Activated CD4-positive, alpha-beta T cell treated with anti-CD3 and anti-CD28 coated beads, Interleukin-10, Interleukin-2, amounts not matched to agents 100 ng/mL and 50 ng/mL, durations not matched to agents 16 hours and 8 hours (primary cell): ENCODE measurements around the gene CPNE7.

Experiments
- DNase-seq: peaks from one replicate; pipeline ENCODE4 v3.0.0-alpha.2; 2020

CPNE7 gene

DNA sequence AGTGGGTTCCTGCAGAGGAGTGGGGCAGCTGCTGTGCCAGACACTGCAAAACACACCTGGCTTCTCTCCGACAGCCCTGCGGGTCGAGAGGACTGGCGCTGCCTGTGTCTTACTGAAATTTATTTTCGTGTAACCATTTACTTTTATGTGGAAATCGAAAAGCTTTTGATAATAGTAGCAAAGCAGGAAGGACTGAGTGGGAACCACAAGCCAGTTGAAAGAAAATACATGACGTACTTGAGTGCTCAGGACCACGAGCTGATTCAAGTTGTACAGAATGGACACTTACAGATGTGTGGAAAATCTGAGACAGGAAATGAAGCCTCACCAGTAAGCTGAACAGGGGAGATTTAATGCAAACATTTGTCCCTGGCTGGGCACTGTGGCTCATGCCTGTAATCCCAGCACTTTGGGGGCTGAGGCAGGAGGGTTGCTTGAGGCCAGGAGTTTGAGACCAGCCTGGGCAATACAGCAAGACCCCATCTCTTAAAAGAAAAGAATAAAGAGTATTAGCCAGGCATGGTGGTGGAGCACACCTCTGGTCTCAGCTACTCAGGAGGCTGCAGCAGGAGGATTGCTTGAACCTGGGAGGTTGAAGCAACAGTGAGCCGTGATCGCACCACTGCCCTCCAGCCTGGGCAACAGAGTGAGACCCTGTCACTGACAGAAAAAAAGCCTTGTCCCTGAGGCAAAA is 26.4 kb upstream of the CPNE7 start:
- DNase-seq, result no peak

DNA sequence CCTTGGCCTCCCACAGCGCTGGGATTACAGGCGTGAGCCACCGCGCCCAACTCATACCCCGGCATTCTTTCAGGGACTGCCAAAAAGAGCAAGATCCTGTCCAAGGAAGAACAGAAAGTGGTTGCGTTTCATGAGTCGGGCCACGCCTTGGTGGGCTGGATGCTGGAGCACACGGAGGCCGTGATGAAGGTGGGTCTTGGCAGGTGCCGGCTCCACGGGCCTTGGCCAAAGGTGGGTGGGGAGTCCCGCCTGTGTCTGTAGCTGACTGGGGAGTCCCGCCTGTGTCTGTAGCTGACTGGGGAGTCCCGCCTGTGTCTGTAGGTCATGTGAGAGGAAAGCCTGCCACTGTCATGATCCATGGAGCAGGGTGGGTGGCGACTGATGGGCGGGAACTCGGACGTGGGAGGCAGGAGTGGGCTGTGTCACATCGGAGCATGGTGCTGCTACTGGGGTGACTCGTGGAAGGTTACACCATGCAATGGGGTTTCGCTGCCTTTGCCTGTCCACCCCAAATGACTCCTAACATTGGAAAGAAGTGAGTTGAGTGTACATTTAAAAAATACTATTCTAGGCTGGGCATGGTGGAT is 25.0 kb upstream of the CPNE7 start:
- DNase-seq, result no peak

DNA sequence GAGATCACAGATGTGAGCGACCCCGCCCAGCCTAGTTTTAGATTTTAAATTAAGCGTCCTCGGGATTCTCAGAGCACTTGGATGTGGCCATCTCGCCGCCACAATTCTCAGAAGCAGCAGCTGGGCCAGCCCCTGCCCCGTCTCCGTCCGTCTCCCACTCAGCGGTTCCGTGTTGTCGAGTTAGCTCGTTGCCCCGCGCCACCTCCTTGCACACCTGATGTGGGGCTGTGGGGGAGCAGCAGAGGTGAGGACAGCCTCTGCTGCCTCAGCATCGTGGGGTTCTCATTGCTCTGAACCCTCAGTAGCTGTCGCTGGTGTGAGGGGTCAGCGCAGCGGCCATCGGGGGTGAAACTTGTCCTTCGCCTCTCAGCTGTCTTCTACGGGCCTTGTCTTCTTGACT is 23.2 kb upstream of the CPNE7 start:
- no peak for DNase-seq

DNA sequence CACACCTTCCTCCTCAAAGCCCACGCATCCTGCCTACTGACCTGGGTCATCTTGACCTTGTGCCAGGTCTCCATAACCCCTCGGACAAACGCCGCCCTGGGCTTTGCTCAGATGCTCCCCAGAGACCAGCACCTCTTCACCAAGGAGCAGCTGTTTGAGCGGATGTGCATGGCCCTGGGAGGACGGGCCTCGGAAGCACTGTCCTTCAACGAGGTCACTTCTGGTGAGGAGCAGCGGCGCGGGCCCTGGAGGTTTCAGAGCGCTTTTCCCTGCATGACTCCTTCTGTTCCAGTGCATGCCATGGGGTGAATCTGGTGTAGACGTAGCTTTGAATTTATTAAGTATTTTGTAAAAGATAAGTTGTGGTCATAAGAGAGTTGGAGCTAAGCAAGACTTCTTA is 22.6 kb upstream of the CPNE7 start:
- DNase-seq, result no peak

DNA sequence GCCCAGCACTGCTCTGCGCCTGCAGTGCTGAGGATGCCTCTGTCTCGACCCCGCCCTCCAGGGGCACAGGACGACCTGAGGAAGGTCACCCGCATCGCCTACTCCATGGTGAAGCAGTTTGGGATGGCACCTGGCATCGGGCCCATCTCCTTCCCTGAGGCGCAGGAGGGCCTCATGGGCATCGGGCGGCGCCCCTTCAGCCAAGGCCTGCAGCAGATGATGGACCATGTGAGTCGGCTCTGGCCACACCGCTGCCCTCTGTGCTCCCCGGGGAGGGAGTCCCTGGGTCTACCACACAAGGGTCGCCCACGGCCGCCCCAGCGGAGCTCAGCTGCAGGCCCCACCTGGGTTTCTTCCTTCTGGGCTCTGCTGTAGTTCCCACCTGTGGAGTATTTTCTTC is 21.8 kb upstream of the CPNE7 start:
- no peak for DNase-seq

DNA sequence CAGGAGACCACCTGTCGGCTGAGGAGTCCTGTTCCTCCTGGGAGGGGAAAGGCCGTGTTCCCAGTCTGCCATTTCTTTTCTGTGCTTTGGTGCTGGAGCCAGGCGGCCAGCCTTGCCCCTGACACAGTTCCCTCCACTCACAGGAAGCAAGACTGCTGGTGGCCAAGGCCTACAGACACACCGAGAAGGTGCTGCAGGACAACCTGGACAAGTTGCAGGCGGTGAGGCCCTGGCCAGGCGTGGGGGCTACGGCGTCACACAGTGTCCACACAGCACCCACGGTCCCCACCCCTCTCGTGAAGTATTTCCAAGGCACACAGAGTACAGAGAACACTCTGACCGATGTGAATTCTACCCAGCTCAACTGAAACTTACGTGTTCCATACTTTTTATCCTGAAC is 21.2 kb upstream of the CPNE7 start:
- DNase-seq, result no peak

DNA sequence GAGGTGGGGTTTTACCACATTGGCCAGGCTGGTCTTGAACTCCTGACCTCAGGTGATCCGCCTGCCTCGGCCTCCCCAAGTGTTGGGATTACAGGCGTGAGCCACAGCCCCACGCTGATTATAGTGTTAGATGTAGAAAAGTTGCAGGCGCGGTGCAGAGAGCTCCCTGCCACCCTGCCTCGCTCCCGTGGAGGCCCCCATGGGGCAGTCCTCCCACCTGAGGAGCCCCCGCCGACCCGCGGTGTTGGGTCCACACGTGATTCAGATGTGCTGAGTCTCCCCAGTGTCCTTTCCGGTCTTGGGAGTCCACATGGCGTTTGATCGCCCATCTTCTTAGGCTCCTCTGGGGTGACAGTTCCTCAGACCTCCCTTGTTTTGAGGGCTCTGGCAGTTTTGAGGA is 20.3 kb upstream of the CPNE7 start:
- DNase-seq, result no peak

DNA sequence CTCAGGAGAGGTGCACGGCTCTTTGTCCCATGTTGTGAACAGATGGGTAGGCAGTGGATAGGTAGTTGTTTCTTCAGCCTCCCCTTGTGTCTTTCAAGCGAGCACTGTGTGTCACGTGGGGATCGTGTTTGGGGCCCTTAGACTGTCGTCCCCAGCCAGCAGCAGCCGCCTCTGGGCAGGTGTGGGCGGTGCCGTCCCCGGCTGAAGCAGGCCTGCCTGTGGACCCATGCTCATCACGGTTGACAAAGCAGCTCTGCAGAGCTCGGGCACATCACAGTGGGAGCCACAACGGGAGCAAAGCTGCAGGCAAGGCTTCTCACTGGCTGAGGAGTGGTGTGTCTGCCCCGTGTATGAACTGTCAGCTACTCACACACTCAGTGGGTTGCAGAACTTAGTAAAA is 19.8 kb upstream of the CPNE7 start:
- DNase-seq, result no peak

DNA sequence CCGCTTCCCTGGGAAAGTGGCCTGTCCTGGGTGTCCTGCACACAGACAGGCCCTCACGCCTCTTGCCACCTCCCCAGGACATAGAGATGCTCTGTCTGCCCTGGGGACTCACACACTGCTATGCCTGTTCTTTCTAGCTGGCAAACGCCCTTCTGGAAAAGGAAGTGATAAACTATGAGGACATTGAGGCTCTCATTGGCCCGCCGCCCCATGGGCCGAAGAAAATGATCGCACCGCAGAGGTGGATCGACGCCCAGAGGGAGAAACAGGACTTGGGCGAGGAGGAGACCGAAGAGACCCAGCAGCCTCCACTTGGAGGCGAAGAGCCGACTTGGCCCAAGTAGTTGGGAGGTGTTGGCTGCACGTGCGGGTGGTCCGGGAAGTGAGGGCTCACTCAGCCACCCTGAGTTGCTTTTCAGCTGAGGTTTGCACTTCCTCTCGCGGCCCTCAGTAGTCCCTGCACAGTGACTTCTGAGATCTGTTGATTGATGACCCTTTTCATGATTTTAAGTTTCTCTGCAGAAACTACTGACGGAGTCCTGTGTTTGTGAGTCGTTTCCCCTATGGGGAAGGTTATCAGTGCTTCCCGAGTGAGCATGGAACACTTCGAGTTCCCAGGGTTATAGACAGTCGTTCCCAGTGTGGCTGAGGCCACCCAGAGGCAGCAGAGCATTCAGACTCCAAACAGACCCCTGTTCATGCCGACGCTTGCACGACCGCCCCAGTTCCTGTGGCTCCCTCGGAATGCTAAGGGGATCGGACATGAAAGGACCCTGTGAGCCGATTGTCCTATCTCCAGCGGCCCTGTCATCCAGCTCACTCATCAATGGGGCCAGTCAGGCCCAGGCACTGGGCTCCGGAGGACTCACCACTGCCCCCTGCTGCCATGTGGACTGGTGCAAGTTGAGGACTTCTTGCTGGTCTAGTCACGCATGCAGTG is 18.5 kb upstream of the CPNE7 start:
- peak; percentile 87 for DNase-seq

DNA sequence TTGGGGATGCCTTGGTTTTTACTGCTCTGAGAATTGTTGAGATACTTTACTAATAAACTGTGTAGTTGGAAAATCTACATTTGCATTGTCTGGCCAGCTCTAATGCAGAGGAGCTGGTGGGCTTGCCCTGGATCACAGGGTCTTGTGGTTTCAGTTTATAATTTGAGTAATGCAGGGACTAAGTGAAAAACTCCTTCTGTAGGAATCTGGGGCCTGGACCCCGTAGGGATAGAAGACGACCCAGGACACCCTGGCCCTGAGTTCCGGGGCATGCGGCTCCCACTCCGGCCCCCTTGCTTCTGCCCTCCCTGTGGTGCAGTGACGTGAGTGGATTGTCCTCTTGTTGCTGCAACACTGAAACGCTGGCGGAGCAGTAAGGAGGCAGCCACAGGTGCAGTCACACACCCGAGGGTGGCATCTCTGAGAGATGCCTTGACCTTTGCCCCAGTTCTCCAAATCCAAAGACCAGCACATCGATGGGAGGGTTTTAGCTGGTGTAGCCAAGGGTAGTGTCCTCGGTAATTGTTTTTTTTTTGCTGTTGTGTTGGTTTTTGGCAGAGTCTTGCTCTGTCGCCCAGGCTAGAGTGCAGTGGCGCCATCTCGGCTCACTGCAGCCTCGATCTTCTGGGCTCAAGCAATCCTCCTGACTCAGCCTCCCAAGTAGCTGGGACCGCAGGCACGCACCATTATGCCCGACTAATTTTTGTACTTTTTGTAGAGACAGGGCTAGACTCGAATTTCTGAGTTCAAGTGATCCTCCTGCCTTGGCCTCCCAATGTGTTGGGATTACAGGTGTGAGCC is 17.7 kb upstream of the CPNE7 start:
- no peak for DNase-seq

DNA sequence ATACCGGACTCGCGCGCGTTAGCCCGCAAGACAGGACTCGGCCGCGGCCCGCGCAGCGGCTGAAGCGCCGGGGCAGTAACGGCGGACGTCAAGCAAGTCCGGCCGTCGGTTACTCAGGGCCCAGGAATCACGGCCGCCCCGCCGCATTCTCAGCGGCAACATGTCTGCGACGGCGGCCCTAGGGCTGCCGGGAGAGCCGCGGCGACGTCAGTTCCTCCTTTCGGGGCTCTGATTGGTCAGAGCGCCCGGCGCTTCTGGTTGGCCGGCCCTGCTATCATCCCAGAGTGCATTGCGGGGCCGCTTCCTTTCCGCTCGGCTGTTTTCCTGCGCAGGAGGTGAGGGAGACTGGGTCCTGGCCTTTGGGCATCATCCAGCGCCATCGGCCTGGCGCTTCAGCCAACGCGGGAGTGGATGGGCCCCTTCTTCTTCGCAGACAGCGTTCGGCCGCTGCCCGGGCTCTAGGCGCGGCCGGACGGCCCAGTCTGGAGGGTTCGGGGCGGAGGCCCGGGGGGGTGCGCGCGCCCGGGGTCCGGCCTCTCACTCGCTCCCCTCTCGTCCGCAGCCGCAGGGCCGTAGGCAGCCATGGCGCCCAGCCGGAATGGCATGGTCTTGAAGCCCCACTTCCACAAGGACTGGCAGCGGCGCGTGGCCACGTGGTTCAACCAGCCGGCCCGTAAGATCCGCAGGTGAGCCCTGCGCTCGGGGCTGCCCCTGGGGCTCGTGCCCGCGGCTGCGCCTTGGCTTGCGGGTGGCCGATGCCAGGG is 15.0 kb upstream of the CPNE7 start, which contains the start of gene RPL13:
RPL13 (plus strand) TSS at position 305 of the 764 bp plus-strand sequence; CDS start at position 583, 278 bp downstream.
- peak; percentile 97 for DNase-seq

DNA sequence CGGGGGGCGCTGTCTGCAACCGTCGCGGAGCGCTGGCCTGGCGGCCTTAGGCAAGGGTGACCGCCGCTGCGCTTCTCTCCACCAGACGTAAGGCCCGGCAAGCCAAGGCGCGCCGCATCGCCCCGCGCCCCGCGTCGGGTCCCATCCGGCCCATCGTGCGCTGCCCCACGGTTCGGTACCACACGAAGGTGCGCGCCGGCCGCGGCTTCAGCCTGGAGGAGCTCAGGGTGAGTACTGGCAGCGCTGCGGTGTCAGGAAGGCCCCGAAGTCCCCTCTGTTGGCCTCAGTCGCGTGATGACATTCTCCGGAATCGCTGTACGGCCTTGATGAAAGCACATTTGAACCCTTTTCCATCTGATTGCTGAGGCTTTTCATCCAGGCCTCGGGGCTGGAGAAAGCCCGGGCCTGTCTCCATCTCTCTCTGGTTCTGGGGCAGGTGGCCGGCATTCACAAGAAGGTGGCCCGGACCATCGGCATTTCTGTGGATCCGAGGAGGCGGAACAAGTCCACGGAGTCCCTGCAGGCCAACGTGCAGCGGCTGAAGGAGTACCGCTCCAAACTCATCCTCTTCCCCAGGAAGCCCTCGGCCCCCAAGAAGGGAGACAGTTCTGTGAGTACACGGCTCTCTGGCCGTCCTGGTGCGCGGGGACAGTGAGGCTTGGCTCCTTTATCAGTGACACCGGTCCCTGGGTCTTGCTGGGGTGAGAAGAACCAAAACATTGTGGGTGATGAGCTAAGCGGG is 14.2 kb upstream of the CPNE7 start:
- no peak for DNase-seq

DNA sequence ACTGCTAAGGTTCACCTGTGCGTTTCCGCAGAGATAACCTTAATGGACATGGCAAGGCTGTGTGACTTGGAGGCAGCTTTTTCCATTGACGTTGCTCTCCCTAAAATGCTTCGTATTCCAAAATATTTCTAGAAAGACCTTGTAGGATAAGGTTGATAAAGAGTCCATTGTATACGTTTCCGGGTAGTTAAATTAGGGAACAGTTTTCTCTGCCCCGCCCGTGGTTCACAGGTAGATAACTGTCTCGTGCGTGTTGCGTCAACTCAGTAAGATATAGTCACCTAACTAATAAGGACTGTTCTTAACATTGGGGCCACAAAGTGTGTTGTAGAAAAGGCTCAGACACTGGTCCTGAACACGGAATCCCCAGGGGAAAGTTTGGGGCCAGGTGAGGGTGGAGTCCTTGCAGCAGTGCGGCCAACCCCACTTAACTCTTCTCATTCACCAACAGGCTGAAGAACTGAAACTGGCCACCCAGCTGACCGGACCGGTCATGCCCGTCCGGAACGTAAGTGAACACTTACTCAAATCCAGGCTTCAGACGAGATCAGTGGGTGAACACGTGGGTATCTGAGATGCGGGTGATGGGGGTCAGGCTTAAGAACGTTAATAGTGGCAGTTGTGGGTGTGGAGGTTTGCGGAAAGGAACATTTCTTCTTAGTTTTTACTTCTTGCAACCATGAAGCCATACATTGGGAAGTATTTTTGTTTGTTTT is 13.5 kb upstream of the CPNE7 start:
- DNase-seq, result peak; percentile 30

DNA sequence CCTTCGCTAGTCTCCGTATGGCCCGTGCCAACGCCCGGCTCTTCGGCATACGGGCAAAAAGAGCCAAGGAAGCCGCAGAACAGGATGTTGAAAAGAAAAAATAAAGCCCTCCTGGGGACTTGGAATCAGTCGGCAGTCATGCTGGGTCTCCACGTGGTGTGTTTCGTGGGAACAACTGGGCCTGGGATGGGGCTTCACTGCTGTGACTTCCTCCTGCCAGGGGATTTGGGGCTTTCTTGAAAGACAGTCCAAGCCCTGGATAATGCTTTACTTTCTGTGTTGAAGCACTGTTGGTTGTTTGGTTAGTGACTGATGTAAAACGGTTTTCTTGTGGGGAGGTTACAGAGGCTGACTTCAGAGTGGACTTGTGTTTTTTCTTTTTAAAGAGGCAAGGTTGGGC is 12.6 kb upstream of the CPNE7 start:
- no peak for DNase-seq

DNA sequence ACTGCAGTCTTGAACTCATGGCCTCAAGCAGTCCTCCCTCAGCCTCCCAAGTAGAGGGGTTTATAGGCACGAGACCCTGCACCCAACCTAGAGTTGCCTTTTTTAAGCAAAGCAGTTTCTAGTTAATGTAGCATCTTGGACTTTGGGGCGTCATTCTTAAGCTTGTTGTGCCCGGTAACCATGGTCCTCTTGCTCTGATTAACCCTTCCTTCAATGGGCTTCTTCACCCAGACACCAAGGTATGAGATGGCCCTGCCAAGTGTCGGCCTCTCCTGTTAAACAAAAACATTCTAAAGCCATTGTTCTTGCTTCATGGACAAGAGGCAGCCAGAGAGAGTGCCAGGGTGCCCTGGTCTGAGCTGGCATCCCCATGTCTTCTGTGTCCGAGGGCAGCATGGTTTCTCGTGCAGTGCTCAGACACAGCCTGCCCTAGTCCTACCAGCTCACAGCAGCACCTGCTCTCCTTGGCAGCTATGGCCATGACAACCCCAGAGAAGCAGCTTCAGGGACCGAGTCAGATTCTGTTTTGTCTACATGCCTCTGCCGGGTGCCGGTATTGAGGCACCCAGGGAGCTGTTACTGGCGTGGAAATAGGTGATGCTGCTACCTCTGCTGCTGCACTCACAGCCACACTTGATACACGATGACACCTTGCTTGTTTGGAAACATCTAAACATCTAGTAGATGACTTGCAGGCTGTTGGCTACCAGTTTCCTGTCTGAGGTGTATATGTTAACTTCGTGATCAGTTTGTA is 11.7 kb upstream of the CPNE7 start:
- peak; percentile 29 for DNase-seq

DNA sequence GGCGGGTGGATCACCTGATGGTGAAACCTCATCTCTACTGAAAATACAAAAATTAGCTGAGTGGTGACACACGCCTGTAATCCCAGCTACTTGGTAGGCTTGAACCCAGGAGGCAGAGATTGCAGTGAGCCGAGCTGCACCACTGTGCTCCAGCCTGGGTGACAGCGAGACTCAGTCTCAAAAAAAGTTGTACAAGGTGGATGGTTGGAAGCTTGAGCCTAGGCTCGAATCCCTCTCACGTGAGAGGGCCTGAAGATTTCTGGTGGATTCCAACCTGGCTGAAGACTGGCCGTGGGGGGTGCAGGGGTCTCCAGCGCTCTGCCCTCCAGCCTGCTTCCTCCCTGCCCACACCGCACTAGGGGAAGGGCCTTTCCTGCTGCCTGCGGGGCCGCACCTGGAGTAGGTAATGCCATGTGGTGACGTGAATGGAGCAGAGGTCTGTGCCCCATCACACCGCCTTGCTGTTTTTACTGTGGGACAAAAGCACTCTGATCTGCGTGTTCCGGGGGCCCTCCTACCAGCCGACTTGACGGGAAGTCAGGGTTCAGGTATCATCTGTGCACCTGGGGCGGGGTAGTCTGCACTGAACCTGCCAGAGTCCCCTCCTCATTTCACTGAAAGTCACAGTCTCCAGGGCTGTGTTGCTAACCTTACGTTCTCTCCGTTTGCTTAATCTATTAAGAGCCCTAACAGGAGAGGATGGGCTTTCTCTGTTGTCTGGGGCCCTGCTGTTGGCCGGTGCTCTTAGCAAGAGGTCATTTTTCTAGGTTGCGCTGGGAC is 10.9 kb upstream of the CPNE7 start:
- DNase-seq, result peak; percentile 40

DNA sequence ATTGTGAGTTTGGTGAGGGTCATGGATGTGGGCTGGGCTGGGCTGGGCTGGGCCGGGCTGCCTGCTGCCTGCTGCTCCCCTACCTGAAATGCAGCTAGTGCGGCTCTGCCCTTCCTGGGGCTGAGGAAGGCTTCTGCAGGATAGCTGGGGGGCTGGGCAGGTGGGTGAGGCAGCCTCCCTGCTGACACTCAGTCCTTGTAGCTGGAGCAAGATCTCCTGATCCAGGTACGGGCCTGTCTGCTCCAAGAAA is 10.4 kb upstream of the CPNE7 start:
- no peak for DNase-seq

DNA sequence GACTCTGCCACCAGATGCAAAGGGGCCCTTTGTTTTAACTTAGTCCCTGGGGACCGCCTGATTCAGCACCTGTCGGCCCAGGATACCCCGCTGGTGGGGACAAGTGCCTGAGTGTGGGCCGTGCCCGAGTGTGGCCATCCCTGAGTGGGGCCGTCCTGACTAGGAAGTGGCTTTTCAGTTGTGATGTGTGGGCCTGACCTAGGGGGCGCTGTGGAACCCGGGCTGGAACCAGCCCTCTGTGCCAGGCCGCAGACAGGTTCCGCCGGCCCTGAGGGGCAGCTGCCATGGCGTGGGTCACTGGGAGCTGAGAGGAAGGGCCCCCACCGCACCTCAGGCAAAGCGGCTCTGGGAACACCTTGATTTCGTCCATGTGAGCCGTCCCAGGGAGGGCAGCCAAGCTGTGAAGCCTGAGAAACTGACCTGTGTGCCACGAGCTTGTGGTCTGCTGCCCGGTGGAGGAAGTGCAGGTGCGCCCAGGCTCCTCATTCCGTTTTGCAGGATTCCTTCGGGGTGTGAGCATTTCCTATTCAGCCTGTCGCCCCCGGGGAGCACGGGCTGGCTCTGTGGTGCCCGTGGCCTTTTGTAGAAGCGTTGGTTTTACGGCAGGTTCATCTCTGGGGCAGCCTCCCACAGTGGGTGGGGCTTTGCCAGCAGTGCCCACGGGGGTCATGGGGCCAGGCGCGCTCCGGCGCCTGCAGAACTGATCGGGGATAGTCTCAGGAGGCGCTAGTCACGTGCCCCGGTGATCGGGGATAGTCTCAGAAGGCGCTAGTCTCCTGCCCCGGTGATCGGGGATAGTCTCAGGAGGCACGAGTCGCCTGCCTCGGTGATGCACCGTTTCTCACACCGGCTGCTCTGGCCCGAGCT is 9.8 kb upstream of the CPNE7 start:
- peak; percentile 81 for DNase-seq
